ENCODE data around the gene SLC39A1. TPM values are rescaled to one million over a fixed set of nuclear protein-coding genes. Genes with fewer than 3 reads are reported as not detected.

The SLC39A1 gene
- polyA plus RNA-seq, 1 of the 3 experiments (the other 2 are of a cell fraction), result 89.6 TPM

- no peak overlapping the region for H3K9ac ChIP-seq
- H4K20me1 ChIP-seq (ENCODE audit: insufficient read depth), result no peaks in the 10 kb centered on the region
- H3K27ac ChIP-seq (ENCODE audit: low read depth in 2 of 2, low read length in 1 of 2), result peak overlapping the region in 1 of 2 experiments; percentile 88; a peak in 2 of 4 replicates
- H3K4me1 ChIP-seq (ENCODE audit: control insufficient read depth in 1 of 2, insufficient read depth in 2 of 2, low read depth in 1 of 2, low read length in 1 of 2), result peaks cover 5 to 21% of the 10 kb centered on the region in 2 experiments; a peak in 2 of 4 replicates
- TF ChIP-seq YY1 (IDR thresholded peaks at IDR 0.05; ENCODE audit: low read depth) (no peak), TCF12 (IDR thresholded peaks at IDR 0.05) (no peak), TEAD4 (IDR thresholded peaks at IDR 0.05; ENCODE audit: borderline replicate concordance, insufficient read depth) (no peak), POLR2AphosphoS5 (IDR thresholded peaks at IDR 0.05; ENCODE audit: low read depth, low read length) (no peak)
- TF ChIP-seq, protein P1, sequence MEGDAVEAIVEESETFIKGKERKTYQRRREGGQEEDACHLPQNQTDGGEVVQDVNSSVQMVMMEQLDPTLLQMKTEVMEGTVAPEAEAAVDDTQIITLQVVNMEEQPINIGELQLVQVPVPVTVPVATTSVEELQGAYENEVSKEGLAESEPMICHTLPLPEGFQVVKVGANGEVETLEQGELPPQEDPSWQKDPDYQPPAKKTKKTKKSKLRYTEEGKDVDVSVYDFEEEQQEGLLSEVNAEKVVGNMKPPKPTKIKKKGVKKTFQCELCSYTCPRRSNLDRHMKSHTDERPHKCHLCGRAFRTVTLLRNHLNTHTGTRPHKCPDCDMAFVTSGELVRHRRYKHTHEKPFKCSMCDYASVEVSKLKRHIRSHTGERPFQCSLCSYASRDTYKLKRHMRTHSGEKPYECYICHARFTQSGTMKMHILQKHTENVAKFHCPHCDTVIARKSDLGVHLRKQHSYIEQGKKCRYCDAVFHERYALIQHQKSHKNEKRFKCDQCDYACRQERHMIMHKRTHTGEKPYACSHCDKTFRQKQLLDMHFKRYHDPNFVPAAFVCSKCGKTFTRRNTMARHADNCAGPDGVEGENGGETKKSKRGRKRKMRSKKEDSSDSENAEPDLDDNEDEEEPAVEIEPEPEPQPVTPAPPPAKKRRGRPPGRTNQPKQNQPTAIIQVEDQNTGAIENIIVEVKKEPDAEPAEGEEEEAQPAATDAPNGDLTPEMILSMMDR (IDR thresholded peaks at IDR 0.05), result no peak
- no peak for DNase-seq
- peaks cover 0 to 20% of the 10 kb centered on the region in 2 experiments for H3K36me3 ChIP-seq (replicated peaks in 1 of 2; ENCODE audit: control insufficient read depth in 1 of 2, insufficient read depth in 2 of 2, low read length in 1 of 2)
- CTCF ChIA-PET, result interaction anchor here (0.9 to 3.1 kb wide), 6 partner anchors 9 to 251 kb away, joined by 3 to 46 read pairs (median 6); partner anchors contain the start of genes DENND4B and RAB13
- H3K4me2 ChIP-seq, result no peak overlapping the region
- POLR2A ChIA-PET, result interaction anchor here (0.7 to 1.3 kb wide), 5 partner anchors 9 to 39 kb away, joined by 3 to 5 read pairs (median 4); partner anchors contain the start of genes CREB3L4, CRTC2 and DENND4B
- no peak overlapping the region for H3K4me3 ChIP-seq (ENCODE audit: low read depth in 2 of 2, low read length in 1 of 2)
- no peaks in the 10 kb centered on the region for H3K27me3 ChIP-seq (ENCODE audit: insufficient read depth)
- 91% methylated on average over 1 of the region's 1 CpG for WGBS (ENCODE audit: low lambda C conversion rate)
- peaks cover 12% of the 10 kb centered on the region; the same call in 1 of the 2 replicates for H3K79me2 ChIP-seq (ENCODE audit: insufficient read depth)
- H3K9me2 ChIP-seq, result no peaks in the 10 kb centered on the region
- peaks cover 22% of the 10 kb centered on the region for H3F3A ChIP-seq (replicated peaks; ENCODE audit: insufficient read depth)
- no peaks in the 10 kb centered on the region for H3K9me3 ChIP-seq
- H2AFZ ChIP-seq (ENCODE audit: low read depth), result no peak overlapping the region
These were observed 35.1 kb downstream of the SLC39A1 start for GRCh38 chr1:153928245-153928644.

DNA sequence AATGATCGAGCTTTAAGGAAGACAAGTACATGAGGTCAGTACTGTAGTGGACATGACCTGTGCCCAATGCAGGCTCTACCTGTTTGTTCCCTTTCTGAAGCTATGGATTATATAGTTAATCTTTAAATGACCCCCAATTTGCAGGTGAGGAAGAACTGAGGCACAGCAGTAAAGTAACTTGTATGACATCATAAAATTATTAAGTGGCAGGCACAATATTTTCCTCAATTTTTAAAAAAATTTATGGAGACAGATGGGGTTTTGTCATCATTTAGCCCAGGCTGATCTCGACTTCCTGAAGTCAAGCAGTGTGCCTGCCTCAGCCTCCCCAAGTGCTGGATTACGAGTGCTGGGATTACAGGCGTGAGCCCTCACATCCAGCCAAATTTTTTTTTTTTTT lies 36.9 kb downstream of the SLC39A1 start:
- H4K20me1 ChIP-seq (ENCODE audit: insufficient read depth), result peaks cover 5% of the 10 kb centered on the region
- H3K9ac ChIP-seq, result no peak overlapping the region
- DNase-seq, result no peak
- no peak overlapping the region for H2AFZ ChIP-seq (ENCODE audit: low read depth)
- peaks cover 22% of the 10 kb centered on the region for H3F3A ChIP-seq (replicated peaks; ENCODE audit: insufficient read depth)
- H3K4me3 ChIP-seq (ENCODE audit: low read depth in 2 of 2, low read length in 1 of 2), result no peak overlapping the region
- H3K36me3 ChIP-seq (replicated peaks in 1 of 2; ENCODE audit: control insufficient read depth in 1 of 2, insufficient read depth in 2 of 2, low read length in 1 of 2), result peaks cover 0 to 9% of the 10 kb centered on the region in 2 experiments
- ChIA-PET POLR2A (interaction anchor here (0.7 to 1.1 kb wide), 2 partner anchors 64 to 1027 kb away, joined by 3 to 7 read pairs; partner anchors contain the start of gene RPS27), CTCF (interaction anchor here (0.6 to 2.0 kb wide), 2 partner anchors 19 to 255 kb away, joined by 3 to 5 read pairs; no protein-coding TSS in a partner anchor)
- H3K4me2 ChIP-seq, result no peak overlapping the region
- H3K9me3 ChIP-seq, result no peaks in the 10 kb centered on the region
- TF ChIP-seq, protein P2, sequence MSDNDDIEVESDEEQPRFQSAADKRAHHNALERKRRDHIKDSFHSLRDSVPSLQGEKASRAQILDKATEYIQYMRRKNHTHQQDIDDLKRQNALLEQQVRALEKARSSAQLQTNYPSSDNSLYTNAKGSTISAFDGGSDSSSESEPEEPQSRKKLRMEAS (IDR thresholded peaks at IDR 0.05; ENCODE audit: low read depth), result no peak
- TF ChIP-seq IRF3 (IDR thresholded peaks at IDR 0.05; ENCODE audit: low read depth, low read length) (no peak), NRF1 (IDR thresholded peaks at IDR 0.05; ENCODE audit: low read depth, low read length) (no peak), RCOR1 (IDR thresholded peaks at IDR 0.05; ENCODE audit: low read length) (no peak), TCF12 (IDR thresholded peaks at IDR 0.05) (no peak), SIN3A (IDR thresholded peaks at IDR 0.05; ENCODE audit: borderline replicate concordance, low read depth, low read length) (no peak), PBX3 (IDR thresholded peaks at IDR 0.05) (no peak), RXRA (IDR thresholded peaks at IDR 0.05; ENCODE audit: borderline replicate concordance, low read depth) (no peak), POLR2AphosphoS5 (IDR thresholded peaks at IDR 0.05; ENCODE audit: low read depth, low read length) (no peak), MEF2A (IDR thresholded peaks at IDR 0.05; ENCODE audit: borderline replicate concordance, low read depth) (no peak)
- TF ChIP-seq, protein P3, sequence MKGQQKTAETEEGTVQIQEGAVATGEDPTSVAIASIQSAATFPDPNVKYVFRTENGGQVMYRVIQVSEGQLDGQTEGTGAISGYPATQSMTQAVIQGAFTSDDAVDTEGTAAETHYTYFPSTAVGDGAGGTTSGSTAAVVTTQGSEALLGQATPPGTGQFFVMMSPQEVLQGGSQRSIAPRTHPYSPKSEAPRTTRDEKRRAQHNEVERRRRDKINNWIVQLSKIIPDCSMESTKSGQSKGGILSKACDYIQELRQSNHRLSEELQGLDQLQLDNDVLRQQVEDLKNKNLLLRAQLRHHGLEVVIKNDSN (IDR thresholded peaks at IDR 0.05; ENCODE audit: borderline replicate concordance, low read depth), result no peak
- peaks cover 6 to 26% of the 10 kb centered on the region in 2 experiments; a peak in 3 of 4 replicates for H3K4me1 ChIP-seq (ENCODE audit: control insufficient read depth in 1 of 2, insufficient read depth in 2 of 2, low read depth in 1 of 2, low read length in 1 of 2)
- no peaks in the 10 kb centered on the region for H3K27me3 ChIP-seq (ENCODE audit: insufficient read depth)
- no peak overlapping the region for H3K27ac ChIP-seq (ENCODE audit: low read depth in 2 of 2, low read length in 1 of 2)
- peaks cover 20% of the 10 kb centered on the region for H3K79me2 ChIP-seq (ENCODE audit: insufficient read depth)
- H3K9me2 ChIP-seq, result no peaks in the 10 kb centered on the region
- 76% methylated on average over 4 of the region's 4 CpGs for WGBS (ENCODE audit: low lambda C conversion rate)

Data from SK-N-SH (cell line).